ENCODE measurements around the gene WWTR1.

WWTR1 gene

DNA sequence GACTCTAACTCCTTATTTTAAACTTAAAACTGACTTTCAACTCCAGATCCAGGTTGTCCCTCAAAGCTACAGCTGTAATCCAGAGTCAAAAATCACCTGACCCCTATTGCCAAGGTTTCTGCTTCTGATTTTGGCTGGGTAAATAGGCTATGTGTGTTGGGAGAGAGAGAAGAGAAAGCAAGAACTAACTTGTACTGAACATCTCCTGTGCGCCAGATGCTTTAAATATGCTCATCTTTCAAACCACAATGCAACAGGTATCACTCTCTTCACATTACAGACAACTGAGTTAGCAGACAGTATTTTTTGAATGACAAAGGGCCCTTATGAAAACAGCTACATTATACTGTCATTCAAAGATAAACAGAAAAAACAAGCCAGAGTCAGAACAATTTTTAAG, 7.0 kb downstream of the WWTR1 start:
- Histone ChIP-seq H3K27me3 (ENCODE audit: control insufficient read depth, insufficient read depth, low read length) (no peaks in the 10 kb centered on the region), H3K36me3 (ENCODE audit: control insufficient read depth, insufficient read depth, low read length) (no peaks in the 10 kb centered on the region), H3K4me3 (ENCODE audit: low read depth, low read length) (no peak overlapping the region), H3K9me3 (ENCODE audit: control insufficient read depth, insufficient read depth, low read length) (no peaks in the 10 kb centered on the region), H3K9ac (ENCODE audit: low read depth, low read length) (no peak overlapping the region), H3K4me1 (ENCODE audit: control insufficient read depth, insufficient read depth, low read length) (peaks cover 5% of the 10 kb centered on the region)

DNA sequence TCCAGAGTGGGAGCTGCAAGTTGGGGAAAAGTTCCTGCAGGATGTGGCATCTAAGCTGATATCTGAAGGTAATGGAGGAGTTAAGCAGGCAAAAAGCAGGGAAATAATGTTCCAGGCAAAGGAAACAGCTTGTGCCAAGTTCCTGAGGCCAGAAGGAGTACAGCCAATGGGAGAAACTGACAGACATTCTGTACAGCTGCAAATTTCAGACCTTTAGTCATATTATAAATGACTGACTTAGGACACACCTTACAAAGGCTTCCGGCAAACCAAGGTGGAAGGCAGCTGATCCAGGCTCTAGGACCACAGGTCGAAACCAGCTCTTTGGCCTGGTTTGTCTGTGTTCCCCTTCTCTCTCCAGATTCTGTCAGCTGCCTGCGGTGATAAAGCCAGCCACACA, 9.3 kb downstream of the WWTR1 start:
- Histone ChIP-seq H3K4me3 (ENCODE audit: low read depth, low read length) (no peak overlapping the region), H3K27me3 (ENCODE audit: control insufficient read depth, insufficient read depth, low read length) (no peaks in the 10 kb centered on the region), H3K9ac (ENCODE audit: low read depth, low read length) (no peak overlapping the region), H3K4me1 (ENCODE audit: control insufficient read depth, insufficient read depth, low read length) (no peaks in the 10 kb centered on the region), H3K9me3 (ENCODE audit: control insufficient read depth, insufficient read depth, low read length) (no peaks in the 10 kb centered on the region), H3K36me3 (ENCODE audit: control insufficient read depth, insufficient read depth, low read length) (no peaks in the 10 kb centered on the region)

DNA sequence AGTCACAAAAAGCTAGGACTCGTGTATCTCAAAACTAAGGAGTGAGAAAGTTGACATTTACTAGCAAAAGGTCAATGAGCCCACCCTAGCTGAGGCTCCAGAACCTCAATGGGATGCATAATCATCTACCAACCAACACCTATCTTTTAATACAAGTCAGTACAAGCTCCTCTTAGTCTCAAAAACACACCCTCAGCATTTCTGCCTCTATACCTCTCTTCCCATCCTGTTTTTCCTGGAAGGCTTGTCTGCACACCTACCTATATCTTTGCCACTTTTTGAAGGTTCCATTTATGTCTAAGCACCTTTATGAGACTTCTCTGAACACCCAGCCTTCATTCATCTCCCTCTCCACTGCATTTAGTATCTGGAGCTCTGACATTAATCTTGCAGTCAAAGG, 10.0 kb downstream of the WWTR1 start:
- Histone ChIP-seq H3K4me1 (ENCODE audit: control insufficient read depth, insufficient read depth, low read length) (peaks cover 2% of the 10 kb centered on the region), H3K9me3 (ENCODE audit: control insufficient read depth, insufficient read depth, low read length) (no peaks in the 10 kb centered on the region), H3K9ac (ENCODE audit: low read depth, low read length) (no peak overlapping the region), H3K27me3 (ENCODE audit: control insufficient read depth, insufficient read depth, low read length) (no peaks in the 10 kb centered on the region), H3K36me3 (ENCODE audit: control insufficient read depth, insufficient read depth, low read length) (no peaks in the 10 kb centered on the region), H3K4me3 (ENCODE audit: low read depth, low read length) (no peak overlapping the region)

DNA sequence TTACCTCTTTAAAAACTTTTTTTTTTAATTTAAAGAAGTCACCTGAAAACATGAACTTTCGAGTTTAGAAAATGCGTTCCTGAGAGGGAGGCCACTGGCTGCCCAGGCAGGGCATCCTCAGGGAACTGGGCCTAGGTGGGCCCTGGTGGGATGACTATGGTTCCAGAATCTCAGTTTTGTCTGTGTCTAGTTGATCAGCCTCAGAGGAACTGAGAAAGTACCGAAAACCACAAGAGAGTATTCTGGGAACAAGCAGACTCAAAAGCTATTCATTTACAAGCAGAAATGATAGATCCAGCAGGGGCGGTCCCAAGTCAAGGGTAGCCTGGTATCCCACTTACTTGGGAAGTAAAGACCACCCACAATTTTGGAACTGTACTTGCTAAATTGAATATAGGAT, 10.5 kb downstream of the WWTR1 start:
- Histone ChIP-seq H3K9me3 (ENCODE audit: control insufficient read depth, insufficient read depth, low read length) (no peaks in the 10 kb centered on the region), H3K9ac (ENCODE audit: low read depth, low read length) (no peak overlapping the region), H3K4me1 (ENCODE audit: control insufficient read depth, insufficient read depth, low read length) (peaks cover 2% of the 10 kb centered on the region), H3K4me3 (ENCODE audit: low read depth, low read length) (no peak overlapping the region), H3K36me3 (ENCODE audit: control insufficient read depth, insufficient read depth, low read length) (no peaks in the 10 kb centered on the region), H3K27me3 (ENCODE audit: control insufficient read depth, insufficient read depth, low read length) (no peaks in the 10 kb centered on the region)

DNA sequence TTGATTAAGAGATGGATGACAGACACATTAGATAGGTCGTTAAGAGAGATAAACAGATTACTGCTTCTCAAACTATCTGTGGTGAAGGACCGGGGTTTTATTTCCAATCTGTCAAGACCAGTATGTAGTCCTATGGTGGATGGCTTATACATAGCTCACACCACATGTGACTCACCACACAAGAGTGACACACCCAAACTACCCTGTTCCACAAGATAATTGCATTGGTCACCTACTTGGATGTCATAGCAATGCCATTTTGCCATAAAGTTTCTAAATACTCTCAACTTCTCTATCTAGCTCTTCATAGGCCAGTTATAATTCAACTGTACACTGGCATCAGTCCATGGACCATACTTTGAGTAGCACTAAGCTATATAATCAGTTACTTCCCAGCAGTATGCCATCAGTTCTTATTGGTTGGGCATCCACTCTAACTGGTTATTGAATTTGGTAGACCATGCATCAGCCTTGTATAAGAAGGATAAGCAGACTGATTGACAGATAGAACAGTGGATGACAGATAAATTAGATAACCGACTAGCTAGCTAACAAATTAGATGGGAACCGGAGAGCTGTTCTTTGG, 11.6 kb downstream of the WWTR1 start:
- no peaks in the 10 kb centered on the region for H3K9me3 ChIP-seq (ENCODE audit: control insufficient read depth, insufficient read depth, low read length)
- no peak overlapping the region for H3K9ac ChIP-seq (ENCODE audit: low read depth, low read length)
- H3K36me3 ChIP-seq (ENCODE audit: control insufficient read depth, insufficient read depth, low read length), result no peaks in the 10 kb centered on the region
- H3K27me3 ChIP-seq (ENCODE audit: control insufficient read depth, insufficient read depth, low read length), result no peaks in the 10 kb centered on the region
- peaks cover 4% of the 10 kb centered on the region for H3K4me1 ChIP-seq (ENCODE audit: control insufficient read depth, insufficient read depth, low read length)
- H3K4me3 ChIP-seq (ENCODE audit: low read depth, low read length), result no peak overlapping the region

DNA sequence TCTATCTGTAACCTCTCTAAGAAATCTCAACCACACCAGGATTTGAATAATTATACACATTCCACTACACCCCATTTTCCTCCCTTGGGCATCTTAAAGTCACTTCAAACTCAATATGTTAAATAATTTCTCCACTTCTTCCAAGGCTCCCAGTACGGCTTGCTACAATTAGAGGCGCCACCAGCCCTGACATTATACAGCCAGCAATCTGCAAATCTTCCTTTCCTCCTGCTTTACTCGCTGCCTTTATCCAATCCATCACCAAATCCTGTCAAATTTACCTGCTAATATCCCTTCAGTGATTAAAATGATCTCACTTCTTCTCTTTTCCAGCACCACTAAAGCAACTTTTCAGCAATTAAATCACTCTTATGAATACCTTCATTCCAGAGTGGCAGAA, 13.9 kb downstream of the WWTR1 start:
- H3K4me3 ChIP-seq (ENCODE audit: low read depth, low read length), result no peak overlapping the region
- no peaks in the 10 kb centered on the region for H3K9me3 ChIP-seq (ENCODE audit: control insufficient read depth, insufficient read depth, low read length)
- H3K9ac ChIP-seq (ENCODE audit: low read depth, low read length), result no peak overlapping the region
- H3K4me1 ChIP-seq (ENCODE audit: control insufficient read depth, insufficient read depth, low read length), result peaks cover 4% of the 10 kb centered on the region
- no peaks in the 10 kb centered on the region for H3K36me3 ChIP-seq (ENCODE audit: control insufficient read depth, insufficient read depth, low read length)
- no peaks in the 10 kb centered on the region for H3K27me3 ChIP-seq (ENCODE audit: control insufficient read depth, insufficient read depth, low read length)

DNA sequence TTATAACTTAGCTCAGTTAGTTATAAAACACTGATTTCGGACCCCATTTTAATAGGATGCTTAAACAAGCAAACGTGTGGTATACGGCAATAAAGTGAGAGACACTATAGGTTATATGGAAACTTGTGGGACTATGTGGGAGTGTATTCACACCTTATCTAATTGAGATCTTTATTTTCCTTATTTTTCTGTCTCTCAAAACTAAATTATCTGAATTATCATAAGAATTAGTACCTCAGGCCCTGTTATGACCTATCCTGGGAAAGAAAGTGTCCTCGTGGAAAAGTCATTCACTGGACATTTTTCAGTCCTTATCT, 14.4 kb downstream of the WWTR1 start:
- H3K4me3 ChIP-seq (ENCODE audit: low read depth, low read length), result no peak overlapping the region
- no peaks in the 10 kb centered on the region for H3K27me3 ChIP-seq (ENCODE audit: control insufficient read depth, insufficient read depth, low read length)
- no peak overlapping the region for H3K9ac ChIP-seq (ENCODE audit: low read depth, low read length)
- H3K4me1 ChIP-seq (ENCODE audit: control insufficient read depth, insufficient read depth, low read length), result peaks cover 5% of the 10 kb centered on the region
- no peaks in the 10 kb centered on the region for H3K9me3 ChIP-seq (ENCODE audit: control insufficient read depth, insufficient read depth, low read length)
- no peaks in the 10 kb centered on the region for H3K36me3 ChIP-seq (ENCODE audit: control insufficient read depth, insufficient read depth, low read length)

DNA sequence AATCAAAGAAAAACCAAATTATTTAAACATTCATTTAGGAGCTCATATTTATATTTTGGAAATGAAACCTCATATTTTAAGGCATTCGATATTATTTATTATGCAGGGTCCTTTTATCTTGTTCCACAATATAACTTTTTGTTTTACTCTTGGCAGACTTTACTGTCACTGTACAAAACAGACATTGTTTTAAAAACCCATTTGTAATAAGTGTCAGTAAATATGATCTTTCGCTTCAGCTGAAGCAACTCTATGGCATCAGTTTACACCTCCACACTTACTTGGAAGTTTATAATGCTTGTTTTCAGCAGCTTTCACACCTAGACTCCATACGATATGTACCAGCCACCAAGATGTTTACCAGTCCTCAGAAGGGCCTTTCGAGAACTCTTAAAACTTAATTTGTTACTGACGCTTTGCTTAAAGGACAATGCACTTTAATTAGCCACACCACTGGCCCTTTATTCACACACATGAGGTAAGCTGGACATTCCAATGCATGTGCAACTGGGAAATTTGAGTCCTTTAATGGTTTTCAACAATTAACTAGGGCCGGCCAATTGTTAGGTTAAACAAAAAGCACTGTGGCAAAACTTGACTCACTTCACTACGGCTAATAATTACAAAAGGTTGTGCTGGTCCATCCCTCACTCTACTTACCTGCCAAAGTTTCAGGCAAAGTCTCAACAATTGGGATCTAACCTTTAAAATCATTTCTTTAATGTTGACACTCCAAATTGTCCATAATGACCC, 16.7 kb downstream of the WWTR1 start:
- no peaks in the 10 kb centered on the region for H3K36me3 ChIP-seq (ENCODE audit: control insufficient read depth, insufficient read depth, low read length)
- no peak overlapping the region for H3K9ac ChIP-seq (ENCODE audit: low read depth, low read length)
- no peaks in the 10 kb centered on the region for H3K9me3 ChIP-seq (ENCODE audit: control insufficient read depth, insufficient read depth, low read length)
- no peak overlapping the region for H3K4me3 ChIP-seq (ENCODE audit: low read depth, low read length)
- peaks cover 7% of the 10 kb centered on the region for H3K4me1 ChIP-seq (ENCODE audit: control insufficient read depth, insufficient read depth, low read length)
- no peaks in the 10 kb centered on the region for H3K27me3 ChIP-seq (ENCODE audit: control insufficient read depth, insufficient read depth, low read length)

DNA sequence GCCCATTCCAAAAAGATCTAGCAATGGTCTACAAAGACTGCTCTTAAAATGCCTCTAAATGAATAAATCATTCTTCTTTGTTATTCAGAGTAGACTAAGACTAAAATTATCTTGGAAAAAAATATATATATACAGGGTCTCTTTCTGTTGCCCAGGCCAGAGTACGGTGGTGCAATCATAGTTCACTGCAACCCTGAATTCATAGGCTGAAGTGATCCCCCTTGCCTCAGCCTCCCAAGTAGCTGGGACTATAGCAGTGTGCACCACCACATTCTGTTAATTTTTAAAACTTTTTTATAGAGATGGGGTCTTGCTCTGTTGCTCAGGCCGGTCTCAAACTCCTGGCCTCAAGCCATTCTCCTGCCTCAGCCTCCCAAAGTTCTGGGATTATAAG, 18.7 kb downstream of the WWTR1 start:
- H3K27me3 ChIP-seq (ENCODE audit: control insufficient read depth, insufficient read depth, low read length), result no peaks in the 10 kb centered on the region
- no peak overlapping the region for H3K9ac ChIP-seq (ENCODE audit: low read depth, low read length)

DNA sequence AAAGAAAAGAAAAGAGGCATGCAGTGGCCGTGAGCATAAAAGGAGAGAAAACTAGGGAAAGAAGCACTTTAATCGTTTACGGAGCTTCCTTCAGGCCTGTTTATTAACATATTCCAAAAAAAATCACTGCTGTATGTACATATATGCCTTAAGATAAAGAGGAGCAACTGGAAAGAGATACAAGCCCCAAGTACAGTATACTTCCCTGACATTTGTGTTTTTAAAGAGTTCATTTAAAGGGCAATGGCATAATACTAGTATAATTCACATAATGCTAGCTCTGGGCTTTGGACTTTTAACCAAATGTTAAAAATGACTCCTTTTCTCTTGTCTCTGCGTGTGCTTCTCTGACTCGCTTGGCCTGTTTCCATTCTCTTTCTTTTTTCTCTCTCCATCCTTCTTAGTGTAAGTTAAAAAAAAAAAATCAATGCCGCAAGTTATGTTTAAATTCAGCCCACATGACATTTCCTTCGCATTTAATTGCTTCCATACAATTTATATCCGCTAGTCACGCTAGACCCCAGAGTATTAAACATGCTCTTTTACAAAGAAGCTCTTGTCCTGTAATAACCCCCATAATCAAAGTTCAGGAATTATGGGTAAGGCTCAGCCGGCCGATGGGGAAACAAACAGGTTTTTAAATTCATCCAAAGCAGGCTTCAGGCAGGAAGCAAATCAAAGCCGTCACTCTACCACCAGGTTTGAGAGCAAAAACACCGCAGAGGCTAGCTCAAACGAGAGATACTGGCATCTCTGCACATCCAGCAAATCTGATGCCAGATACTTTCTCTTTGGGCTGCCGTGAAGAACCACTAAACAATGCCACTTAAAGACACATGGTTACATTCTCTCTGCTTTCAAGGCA, 19.4 kb downstream of the WWTR1 start:
- Histone ChIP-seq H3K27me3 (ENCODE audit: control insufficient read depth, insufficient read depth, low read length) (no peaks in the 10 kb centered on the region), H3K4me1 (ENCODE audit: control insufficient read depth, insufficient read depth, low read length) (peaks cover 7% of the 10 kb centered on the region), H3K36me3 (ENCODE audit: control insufficient read depth, insufficient read depth, low read length) (no peaks in the 10 kb centered on the region), H3K4me3 (ENCODE audit: low read depth, low read length) (no peak overlapping the region), H3K9ac (ENCODE audit: low read depth, low read length) (no peak overlapping the region), H3K9me3 (ENCODE audit: control insufficient read depth, insufficient read depth, low read length) (no peaks in the 10 kb centered on the region)

More for the DNA sequence above, 18.7 kb downstream of the WWTR1 start:
- no peak overlapping the region for H3K4me3 ChIP-seq (ENCODE audit: low read depth, low read length)
- no peaks in the 10 kb centered on the region for H3K9me3 ChIP-seq (ENCODE audit: control insufficient read depth, insufficient read depth, low read length)
- H3K36me3 ChIP-seq (ENCODE audit: control insufficient read depth, insufficient read depth, low read length), result no peaks in the 10 kb centered on the region
- peaks cover 7% of the 10 kb centered on the region for H3K4me1 ChIP-seq (ENCODE audit: control insufficient read depth, insufficient read depth, low read length)

DNA sequence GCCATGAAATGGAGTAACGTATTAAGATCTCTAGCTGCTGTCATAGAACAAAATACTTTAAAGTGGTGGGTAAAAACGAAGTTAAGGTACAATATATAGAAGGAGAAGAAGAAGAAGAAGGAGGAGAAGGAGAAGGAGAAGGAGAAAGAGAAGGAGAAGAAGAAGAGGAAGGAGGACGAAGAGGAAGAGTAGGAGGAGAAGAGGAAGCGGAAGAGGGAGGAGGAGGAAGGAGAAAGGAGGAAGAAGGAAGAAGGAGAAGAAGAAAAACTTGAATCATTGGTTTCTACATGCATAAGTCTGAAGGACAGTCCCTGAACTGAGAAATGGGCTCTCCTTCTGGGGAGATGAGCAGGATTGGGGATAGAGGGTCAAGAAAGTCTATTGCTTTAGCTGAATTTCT, 22.4 kb downstream of the WWTR1 start:
- H3K36me3 ChIP-seq (ENCODE audit: control insufficient read depth, insufficient read depth, low read length), result no peaks in the 10 kb centered on the region
- H3K4me1 ChIP-seq (ENCODE audit: control insufficient read depth, insufficient read depth, low read length), result peaks cover 9% of the 10 kb centered on the region
- H3K27me3 ChIP-seq (ENCODE audit: control insufficient read depth, insufficient read depth, low read length), result no peaks in the 10 kb centered on the region
- no peak overlapping the region for H3K9ac ChIP-seq (ENCODE audit: low read depth, low read length)
- no peaks in the 10 kb centered on the region for H3K9me3 ChIP-seq (ENCODE audit: control insufficient read depth, insufficient read depth, low read length)
- no peak overlapping the region for H3K4me3 ChIP-seq (ENCODE audit: low read depth, low read length)

DNA sequence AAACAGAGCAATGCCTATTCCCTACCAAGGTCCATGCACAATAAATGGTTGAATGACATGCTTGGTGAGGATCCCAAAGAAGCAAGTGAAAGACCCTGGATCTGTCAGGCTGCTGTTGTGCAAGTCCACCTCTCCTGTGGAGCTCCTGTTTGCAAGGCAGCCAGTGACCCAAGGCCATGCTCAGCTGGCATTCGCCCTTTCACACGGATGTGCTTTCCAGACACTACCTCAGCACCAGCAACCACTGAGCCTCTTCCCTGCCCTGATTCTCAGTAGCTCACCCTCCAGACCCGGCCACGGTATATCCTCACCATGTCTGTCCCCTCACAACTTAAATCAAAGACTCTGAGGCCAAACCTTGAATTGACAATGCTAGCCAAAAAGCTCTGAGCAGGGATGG, 23.3 kb downstream of the WWTR1 start:
- no peak overlapping the region for H3K9ac ChIP-seq (ENCODE audit: low read depth, low read length)
- H3K9me3 ChIP-seq (ENCODE audit: control insufficient read depth, insufficient read depth, low read length), result no peaks in the 10 kb centered on the region
- no peaks in the 10 kb centered on the region for H3K36me3 ChIP-seq (ENCODE audit: control insufficient read depth, insufficient read depth, low read length)
- H3K4me3 ChIP-seq (ENCODE audit: low read depth, low read length), result no peak overlapping the region
- H3K27me3 ChIP-seq (ENCODE audit: control insufficient read depth, insufficient read depth, low read length), result no peaks in the 10 kb centered on the region
- H3K4me1 ChIP-seq (ENCODE audit: control insufficient read depth, insufficient read depth, low read length), result peaks cover 12% of the 10 kb centered on the region

All from iPS-15b (cell line).